Measurements from ENCODE around the gene NETO1. TPM values are rescaled to one million over a fixed set of nuclear protein-coding genes. Genes with fewer than 3 reads are reported as not detected.

The NETO1 gene
- total RNA-seq, 4 donors from 2014 or later, result 0.39 to 2.8 (median 0.54) TPM; not detected in 1

GRCh38 chr18:72697706-72698105 lies 170.1 kb downstream of the NETO1 start:
- WGBS, 2 donors, result 72 to 76% methylated on average over 6 of the region's 6 CpGs
- Histone ChIP-seq H3K4me1 (peaks cover 0 to under 1% of the 10 kb centered on the region in 2 donors), H3K27ac (no peak overlapping the region), H3K9me3 (no peaks in the 10 kb centered on the region), H3K4me3 (replicated peaks in 1 of 3) (no peak overlapping the region), H3K36me3 (no peaks in the 10 kb centered on the region), H3K27me3 (no peaks in the 10 kb centered on the region)
- TF ChIP-seq CTCF (IDR thresholded peaks at IDR 0.05), result no peak
- TF ChIP-seq POLR2A (IDR thresholded peaks at IDR 0.05), result no peak
- intact Hi-C loops (cut with DNase I), result no loop called here
- no peak for DNase-seq

GRCh38 chr18:72692595-72692994 lies 175.2 kb downstream of the NETO1 start:
- intact Hi-C loops (cut with DNase I), result no loop called here
- H3K4me1 ChIP-seq, result peaks cover 0 to 4% of the 10 kb centered on the region in 2 donors
- no peaks in the 10 kb centered on the region for H3K9me3 ChIP-seq
- no peak overlapping the region for H3K4me3 ChIP-seq (replicated peaks in 1 of 3)
- no peak for DNase-seq
- TF ChIP-seq CTCF (IDR thresholded peaks at IDR 0.05), result no peak
- no peak for TF ChIP-seq POLR2A (IDR thresholded peaks at IDR 0.05)
- 24 to 42% methylated on average over 8 of the region's 8 CpGs for WGBS, 2 donors
- no peaks in the 10 kb centered on the region for H3K36me3 ChIP-seq
- no peaks in the 10 kb centered on the region for H3K27me3 ChIP-seq
- no peak overlapping the region for H3K27ac ChIP-seq

Small RNA genes within 50 kb of the gene (microRNA-seq; reads per million reads assigned to microRNA genes)
- not detected for gene MIR548AV

Small RNA genes within 50 kb of the gene (small RNA-seq; reads per million reads assigned to genes)
- gene MIR548AV, result not detected
- 10.8 reads per million, percentile 92 among the genes with 10 or more reads in this experiment for gene RNA5SP460
